ENCODE measurements around the gene WBP2.
"Not testable (repeated sequence)": the region's sequence is repeated elsewhere in the genome, so short reads cannot be mapped to it uniquely, and the experiment has no call there.

Gene WBP2

GRCh38 chr17:75818326-75818885, 36.7 kb downstream of the WBP2 start:
- no peak for DNase-seq

GRCh38 chr17:75817571-75817970, 37.6 kb downstream of the WBP2 start:
- no peak for DNase-seq

GRCh38 chr17:75816693-75817092, 38.4 kb downstream of the WBP2 start:
- no peak for DNase-seq

- no peak for DNase-seq
Observed at GRCh38 chr17:75815399-75815798, 39.7 kb downstream of the WBP2 start.

GRCh38 chr17:75814900-75815373, 40.2 kb downstream of the WBP2 start:
- no peak for DNase-seq

- no peak for DNase-seq
Observed at GRCh38 chr17:75814021-75814395, 41.1 kb downstream of the WBP2 start.

GRCh38 chr17:75813081-75814020, 41.8 kb downstream of the WBP2 start:
- no peak for DNase-seq

- no peak for DNase-seq
Observed at GRCh38 chr17:75812096-75813013, 42.8 kb downstream of the WBP2 start.

GRCh38 chr17:75811174-75811573, 44.0 kb downstream of the WBP2 start:
- no peak for DNase-seq

- DNase-seq, result not testable (repeated sequence)
Observed at GRCh38 chr17:75810756-75811155, 44.4 kb downstream of the WBP2 start.

- no peak for DNase-seq
Observed at GRCh38 chr17:75810216-75810615, 44.9 kb downstream of the WBP2 start.

GRCh38 chr17:75809631-75810111, 45.5 kb downstream of the WBP2 start:
- DNase-seq, result no peak

GRCh38 chr17:75808905-75809621, 46.1 kb downstream of the WBP2 start:
- no peak for DNase-seq

GRCh38 chr17:75808549-75808904, 46.6 kb downstream of the WBP2 start:
- no peak for DNase-seq

GRCh38 chr17:75807861-75808260, 47.3 kb downstream of the WBP2 start:
- no peak for DNase-seq

- DNase-seq, result no peak
Observed at GRCh38 chr17:75806822-75807500, 48.2 kb downstream of the WBP2 start.

GRCh38 chr17:75803883-75804282, 51.3 kb downstream of the WBP2 start:
- DNase-seq, result no peak

- DNase-seq, result no peak
Observed at GRCh38 chr17:75799402-75799801, 55.7 kb downstream of the WBP2 start.

- DNase-seq, result no peak
Observed at GRCh38 chr17:75795820-75796607, 59.1 kb downstream of the WBP2 start.

Measured in nucleus accumbens (tissue), 56 donors.